NB4 (cell line): ENCODE measurements around the gene ADAMTSL1.

Experiments used
- CTCF ChIP-seq: IDR thresholded peaks from one replicate; pipeline ENCODE4 v1.5.1; 2012; ENCODE audit warnings: low read depth, low read length
- MAX ChIP-seq: IDR thresholded peaks from 2 replicates; pipeline ENCODE4 v1.6.1; 2011; ENCODE audit warnings: low read depth, low read length
- POLR2A ChIP-seq: IDR thresholded peaks from 2 replicates; pipeline ENCODE4 v1.6.1; 2011; ENCODE audit warnings: mild to moderate bottlenecking; ENCODE audit not compliant: insufficient read length; ENCODE audit errors: extremely low read depth

- TF ChIP-seq POLR2A (no peak), CTCF (no peak), MAX (no peak)
Measured at GRCh38 chr9:18688581-18689565, 214.9 kb downstream of the ADAMTSL1 start.
